GM18858 (cell line): ENCODE measurements around the gene TAS1R1.

Experiments
- ATAC-seq: cut with Tn5 transposase; IDR thresholded peaks from one replicate; pipeline ENCODE4 v1.9.1; 2021; ENCODE audit not compliant: unreplicated experiment

TAS1R1 gene

DNA sequence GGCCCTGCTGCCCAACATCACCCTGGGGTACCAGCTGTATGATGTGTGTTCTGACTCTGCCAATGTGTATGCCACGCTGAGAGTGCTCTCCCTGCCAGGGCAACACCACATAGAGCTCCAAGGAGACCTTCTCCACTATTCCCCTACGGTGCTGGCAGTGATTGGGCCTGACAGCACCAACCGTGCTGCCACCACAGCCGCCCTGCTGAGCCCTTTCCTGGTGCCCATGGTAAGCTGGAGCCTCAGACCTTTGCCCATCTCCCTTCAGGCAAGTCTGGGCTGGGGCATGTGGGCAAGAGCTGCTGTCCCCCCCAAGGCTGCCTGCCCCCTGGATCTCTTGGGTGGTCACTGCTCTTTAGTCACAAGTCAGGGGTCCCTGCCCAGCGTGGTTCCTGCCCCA is 15.9 kb downstream of the TAS1R1 start:
- no peak for ATAC-seq

DNA sequence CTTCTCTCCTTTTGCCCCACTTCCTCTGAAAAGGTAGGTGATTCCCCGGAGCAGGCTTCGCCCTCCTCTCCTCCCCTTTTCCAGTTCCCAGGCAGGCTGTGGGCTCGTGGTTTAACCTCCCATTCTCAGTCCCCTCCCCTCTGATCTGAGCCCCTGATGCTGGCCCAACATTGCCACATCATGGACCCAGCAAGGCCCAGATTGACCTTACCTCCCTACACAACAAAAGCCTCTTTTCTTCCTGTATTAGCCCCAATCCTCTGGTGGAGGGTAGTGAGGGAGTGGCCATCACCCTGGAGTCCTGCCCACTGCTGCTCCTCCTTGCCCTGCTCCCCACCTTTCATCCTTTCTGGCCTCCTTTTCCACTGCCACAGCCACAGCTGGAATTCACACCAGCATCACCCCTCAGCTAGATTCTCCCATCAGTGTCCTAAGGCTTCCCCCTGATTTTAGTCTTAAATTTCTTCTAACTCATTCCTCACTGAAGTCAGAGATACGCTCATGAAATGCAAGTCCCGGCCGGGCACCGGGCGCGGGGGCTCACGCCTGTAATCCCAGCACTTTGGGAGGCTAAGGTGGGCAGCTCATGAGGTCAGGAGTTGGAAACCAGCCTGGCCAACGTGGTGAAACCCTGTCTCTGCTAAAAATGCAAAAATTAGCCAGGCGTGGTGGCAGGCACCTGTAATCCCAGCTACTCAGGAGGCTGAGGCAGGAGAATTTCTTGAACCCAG is 17.7 kb downstream of the TAS1R1 start:
- no peak for ATAC-seq

GRCh38 chr1:6574025-6574620 is 19.0 kb downstream of the TAS1R1 start:
- no peak for ATAC-seq

DNA sequence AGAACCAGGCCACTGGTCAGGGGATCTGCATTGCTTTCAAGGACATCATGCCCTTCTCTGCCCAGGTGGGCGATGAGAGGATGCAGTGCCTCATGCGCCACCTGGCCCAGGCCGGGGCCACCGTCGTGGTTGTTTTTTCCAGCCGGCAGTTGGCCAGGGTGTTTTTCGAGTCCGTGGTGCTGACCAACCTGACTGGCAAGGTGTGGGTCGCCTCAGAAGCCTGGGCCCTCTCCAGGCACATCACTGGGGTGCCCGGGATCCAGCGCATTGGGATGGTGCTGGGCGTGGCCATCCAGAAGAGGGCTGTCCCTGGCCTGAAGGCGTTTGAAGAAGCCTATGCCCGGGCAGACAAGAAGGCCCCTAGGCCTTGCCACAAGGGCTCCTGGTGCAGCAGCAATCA is 19.7 kb downstream of the TAS1R1 start:
- ATAC-seq, result no peak

GRCh38 chr1:6577831-6578525 is 22.9 kb downstream of the TAS1R1 start:
- ATAC-seq, result no peak

- ATAC-seq, result no peak
These were observed 23.7 kb downstream of the TAS1R1 start for GRCh38 chr1:6578624-6579373.

- ATAC-seq, result peak; percentile 91
These were observed 24.4 kb downstream of the TAS1R1 start, which contains the start of gene ZBTB48 for GRCh38 chr1:6579374-6580118. Gene ZBTB48, plus strand, starts transcription at chr1:6579994. Its CDS starts 616 bp downstream, at chr1:6580610.

- no peak for ATAC-seq
These were observed 25.0 kb downstream of the TAS1R1 start for GRCh38 chr1:6580119-6580592.

DNA sequence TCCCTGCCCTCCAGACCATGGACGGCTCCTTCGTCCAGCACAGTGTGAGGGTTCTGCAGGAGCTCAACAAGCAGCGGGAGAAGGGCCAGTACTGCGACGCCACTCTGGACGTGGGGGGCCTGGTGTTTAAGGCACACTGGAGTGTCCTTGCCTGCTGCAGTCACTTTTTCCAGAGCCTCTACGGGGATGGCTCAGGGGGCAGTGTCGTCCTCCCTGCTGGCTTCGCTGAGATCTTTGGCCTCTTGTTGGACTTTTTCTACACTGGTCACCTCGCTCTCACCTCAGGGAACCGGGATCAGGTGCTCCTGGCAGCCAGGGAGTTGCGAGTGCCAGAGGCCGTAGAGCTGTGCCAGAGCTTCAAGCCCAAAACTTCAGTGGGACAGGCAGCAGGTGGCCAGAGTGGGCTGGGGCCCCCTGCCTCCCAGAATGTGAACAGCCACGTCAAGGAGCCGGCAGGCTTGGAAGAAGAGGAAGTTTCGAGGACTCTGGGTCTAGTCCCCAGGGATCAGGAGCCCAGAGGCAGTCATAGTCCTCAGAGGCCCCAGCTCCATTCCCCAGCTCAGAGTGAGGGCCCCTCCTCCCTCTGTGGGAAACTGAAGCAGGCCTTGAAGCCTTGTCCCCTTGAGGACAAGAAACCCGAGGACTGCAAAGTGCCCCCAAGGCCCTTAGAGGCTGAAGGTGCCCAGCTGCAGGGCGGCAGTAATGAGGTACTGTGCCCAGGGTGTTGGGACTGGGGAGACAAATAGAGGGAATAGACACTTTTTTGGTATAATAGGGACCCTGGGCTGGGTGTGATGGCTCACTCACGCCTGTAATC is 25.7 kb downstream of the TAS1R1 start:
- no peak for ATAC-seq

- ATAC-seq, result no peak
These were observed 26.6 kb downstream of the TAS1R1 start for GRCh38 chr1:6581561-6582305.

- no peak for ATAC-seq
These were observed 27.3 kb downstream of the TAS1R1 start for GRCh38 chr1:6582370-6582769.

GRCh38 chr1:6584126-6585080 is 29.3 kb downstream of the TAS1R1 start:
- no peak for ATAC-seq

- ATAC-seq, result no peak
These were observed 30.1 kb downstream of the TAS1R1 start for GRCh38 chr1:6585081-6585722.

DNA sequence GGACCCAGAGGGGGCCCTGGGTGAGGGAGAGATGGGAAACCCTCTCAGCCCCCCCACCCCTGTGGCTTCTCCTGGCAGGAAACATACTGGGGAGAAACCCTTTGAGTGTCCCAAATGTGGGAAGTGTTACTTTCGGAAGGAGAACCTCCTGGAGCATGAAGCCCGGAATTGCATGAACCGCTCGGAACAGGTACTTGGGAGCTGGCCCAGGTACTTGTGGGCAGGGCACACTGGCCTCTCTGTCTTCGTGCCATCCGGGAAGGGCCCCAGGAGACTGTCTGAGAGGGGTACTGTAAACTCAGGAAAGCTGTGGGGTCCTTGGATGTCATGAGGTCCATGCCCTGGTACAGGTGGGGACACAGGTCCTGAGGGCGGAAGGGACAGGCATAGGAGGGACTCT is 30.7 kb downstream of the TAS1R1 start:
- no peak for ATAC-seq

- ATAC-seq, result no peak
These were observed 31.3 kb downstream of the TAS1R1 start for GRCh38 chr1:6586404-6586816.

GRCh38 chr1:6587261-6588005 is 32.3 kb downstream of the TAS1R1 start:
- no peak for ATAC-seq
